ENCODE data around the gene IRGC. TPM values are rescaled to one million over a fixed set of nuclear protein-coding genes. Genes with fewer than 3 reads are reported as not detected.
"Not testable (repeated sequence)": the region's sequence is repeated elsewhere in the genome, so short reads cannot be mapped to it uniquely, and the experiment has no call there.

The IRGC gene
- polyA plus RNA-seq, 3 donors from 2014 or later = 0.13 TPM; not detected in 2

- not testable (repeated sequence) for H3K4me1 Mint-ChIP-seq; H3K27ac Mint-ChIP-seq; H3K27me3 Mint-ChIP-seq (ENCODE audit: low read depth in 3 of 3); H3K4me3 Mint-ChIP-seq; DNase-seq; H3K9me3 Mint-ChIP-seq; H3K36me3 Mint-ChIP-seq
Measured at GRCh38 chr19:43682269-43682668, 33.6 kb upstream of the IRGC start.

- no peaks in the 10 kb centered on the region for H3K36me3 Mint-ChIP-seq
- no peaks in the 10 kb centered on the region for H3K4me1 Mint-ChIP-seq
- no peaks in the 10 kb centered on the region for H3K9me3 Mint-ChIP-seq
- peaks cover 0 to 6% (median 1%) of the 10 kb centered on the region in 3 donors for H3K27me3 Mint-ChIP-seq (ENCODE audit: low read depth in 3 of 3)
- no peak overlapping the region for H3K27ac Mint-ChIP-seq
- no peak for DNase-seq
- no peak overlapping the region for H3K4me3 Mint-ChIP-seq
Measured at GRCh38 chr19:43682824-43683661, 32.8 kb upstream of the IRGC start.

GRCh38 chr19:43683905-43684304 is 32.0 kb upstream of the IRGC start:
- Mint-ChIP-seq H3K9me3 (no peaks in the 10 kb centered on the region), H3K4me1 (no peaks in the 10 kb centered on the region), H3K4me3 (no peak overlapping the region), H3K36me3 (no peaks in the 10 kb centered on the region), H3K27ac (no peak overlapping the region), H3K27me3 (ENCODE audit: low read depth in 3 of 3) (peaks cover 1 to 6% (median 3%) of the 10 kb centered on the region in 3 donors)
- DNase-seq = no peak

GRCh38 chr19:43684326-43684725 is 31.6 kb upstream of the IRGC start:
- no peaks in the 10 kb centered on the region for H3K4me1 Mint-ChIP-seq
- no peak for DNase-seq
- H3K27ac Mint-ChIP-seq = peak overlapping the region in 1 of 6 donors; percentile 52
- H3K27me3 Mint-ChIP-seq (ENCODE audit: low read depth in 3 of 3) = peaks cover 1 to 6% (median 3%) of the 10 kb centered on the region in 3 donors
- H3K36me3 Mint-ChIP-seq = no peaks in the 10 kb centered on the region
- H3K4me3 Mint-ChIP-seq = no peak overlapping the region
- no peaks in the 10 kb centered on the region for H3K9me3 Mint-ChIP-seq

GRCh38 chr19:43687660-43687997 is 28.2 kb upstream of the IRGC start:
- H3K27ac Mint-ChIP-seq = no peak overlapping the region
- H3K4me1 Mint-ChIP-seq = no peaks in the 10 kb centered on the region
- peaks cover 0 to 20% (median 8%) of the 10 kb centered on the region in 6 donors for H3K9me3 Mint-ChIP-seq
- DNase-seq = no peak
- H3K36me3 Mint-ChIP-seq = peaks cover 0 to 8% (median 0%) of the 10 kb centered on the region in 3 donors
- H3K27me3 Mint-ChIP-seq (ENCODE audit: low read depth in 3 of 3) = peaks cover 1 to 10% (median 3%) of the 10 kb centered on the region in 3 donors
- no peak overlapping the region for H3K4me3 Mint-ChIP-seq

- Mint-ChIP-seq H3K4me3 (no peak overlapping the region), H3K9me3 (peaks cover 0 to 25% (median 8%) of the 10 kb centered on the region in 6 donors), H3K36me3 (peaks cover 0 to 8% (median 0%) of the 10 kb centered on the region in 3 donors), H3K4me1 (no peaks in the 10 kb centered on the region), H3K27me3 (ENCODE audit: low read depth in 3 of 3) (peaks cover 1 to 8% (median 3%) of the 10 kb centered on the region in 3 donors), H3K27ac (no peak overlapping the region)
- no peak for DNase-seq
Measured at GRCh38 chr19:43688059-43688701, 27.7 kb upstream of the IRGC start.

- Mint-ChIP-seq H3K4me3 (no peak overlapping the region), H3K27ac (no peak overlapping the region), H3K27me3 (ENCODE audit: low read depth in 3 of 3) (peaks cover 1 to 8% (median 3%) of the 10 kb centered on the region in 3 donors), H3K36me3 (peaks cover 0 to 8% (median 0%) of the 10 kb centered on the region in 3 donors), H3K4me1 (no peaks in the 10 kb centered on the region), H3K9me3 (peaks cover 0 to 25% (median 8%) of the 10 kb centered on the region in 6 donors)
- DNase-seq = no peak
Measured at GRCh38 chr19:43690444-43690843, 25.4 kb upstream of the IRGC start.

- Mint-ChIP-seq H3K4me3 (no peak overlapping the region), H3K36me3 (peaks cover 0 to 8% (median 0%) of the 10 kb centered on the region in 3 donors), H3K9me3 (peaks cover 0 to 25% (median 8%) of the 10 kb centered on the region in 6 donors), H3K27ac (no peak overlapping the region), H3K27me3 (ENCODE audit: low read depth in 3 of 3) (peaks cover 1 to 8% (median 3%) of the 10 kb centered on the region in 3 donors), H3K4me1 (no peaks in the 10 kb centered on the region)
- no peak for DNase-seq
Measured at GRCh38 chr19:43690890-43691289, 25.0 kb upstream of the IRGC start.

- Mint-ChIP-seq H3K4me3 (no peak overlapping the region), H3K9me3 (peaks cover 0 to 25% (median 8%) of the 10 kb centered on the region in 6 donors), H3K36me3 (peaks cover 0 to 8% (median 0%) of the 10 kb centered on the region in 3 donors), H3K27me3 (ENCODE audit: low read depth in 3 of 3) (peaks cover 1 to 8% (median 5%) of the 10 kb centered on the region in 3 donors), H3K27ac (no peak overlapping the region), H3K4me1 (no peaks in the 10 kb centered on the region)
- DNase-seq = no peak
Measured at GRCh38 chr19:43691755-43692154, 24.1 kb upstream of the IRGC start.

- DNase-seq = no peak
- Mint-ChIP-seq H3K27ac (no peak overlapping the region), H3K27me3 (ENCODE audit: low read depth in 3 of 3) (peaks cover under 1 to 5% (median 4%) of the 10 kb centered on the region in 3 donors), H3K36me3 (peaks cover 0 to 8% (median 0%) of the 10 kb centered on the region in 3 donors), H3K4me1 (no peaks in the 10 kb centered on the region), H3K9me3 (peaks cover 0 to 25% (median 8%) of the 10 kb centered on the region in 6 donors), H3K4me3 (no peak overlapping the region)
Measured at GRCh38 chr19:43692385-43692784, 23.5 kb upstream of the IRGC start.

GRCh38 chr19:43692877-43693276 is 23.0 kb upstream of the IRGC start:
- Mint-ChIP-seq H3K27ac (no peak overlapping the region), H3K4me1 (no peaks in the 10 kb centered on the region)

GRCh38 chr19:43694553-43694952 is 21.3 kb upstream of the IRGC start:
- peaks cover 0 to 25% (median 8%) of the 10 kb centered on the region in 6 donors for H3K9me3 Mint-ChIP-seq
- H3K27ac Mint-ChIP-seq = no peak overlapping the region
- peaks cover 0 to 4% (median 2%) of the 10 kb centered on the region in 3 donors for H3K27me3 Mint-ChIP-seq (ENCODE audit: low read depth in 3 of 3)
- no peak for DNase-seq
- H3K4me3 Mint-ChIP-seq = no peak overlapping the region
- peaks cover 0 to under 1% of the 10 kb centered on the region in 2 donors for H3K4me1 Mint-ChIP-seq
- peaks cover 0 to 8% (median 0%) of the 10 kb centered on the region in 3 donors for H3K36me3 Mint-ChIP-seq

More at GRCh38 chr19:43692877-43693276, 23.0 kb upstream of the IRGC start:
- H3K9me3 Mint-ChIP-seq = peaks cover 0 to 25% (median 8%) of the 10 kb centered on the region in 6 donors
- DNase-seq = no peak
- H3K4me3 Mint-ChIP-seq = no peak overlapping the region
- H3K36me3 Mint-ChIP-seq = peaks cover 0 to 8% (median 0%) of the 10 kb centered on the region in 3 donors
- peaks cover 0 to 5% (median 4%) of the 10 kb centered on the region in 3 donors for H3K27me3 Mint-ChIP-seq (ENCODE audit: low read depth in 3 of 3)

GRCh38 chr19:43695985-43696704 is 19.7 kb upstream of the IRGC start:
- Mint-ChIP-seq H3K4me3 (no peak overlapping the region), H3K36me3 (peaks cover 0 to 8% (median 0%) of the 10 kb centered on the region in 3 donors), H3K9me3 (peaks cover 0 to 20% (median 4%) of the 10 kb centered on the region in 6 donors), H3K4me1 (peaks cover 15 to 16% of the 10 kb centered on the region in 2 donors), H3K27ac (no peak overlapping the region), H3K27me3 (ENCODE audit: low read depth in 3 of 3) (peaks cover 4 to 7% (median 4%) of the 10 kb centered on the region in 3 donors)
- DNase-seq = no peak

All from immature natural killer cell (primary cell).